HTR-8/SVneo (cell line): Measurements from ENCODE around the gene ACAP3.
A peak's percentile ranks its signal among the peaks of the same experiment; 100 is the strongest.

Experiments used
- DNase-seq: peaks from one replicate; pipeline ENCODE4 v3.0.0; 2011; ENCODE audit warnings: low spot score, mixed read lengths; ENCODE audit not compliant: insufficient read length
- FAIRE-seq: peaks from 2 replicates; lab custom pipeline; 2011; peaks lifted over from hg19 to GRCh38; lab: Jason Lieb, UNC

The ACAP3 gene

GRCh38 chr1:1274299-1274930 is 33.3 kb downstream of the ACAP3 start:
- DNase-seq = no peak
- FAIRE-seq = peak; percentile 55

- DNase-seq (peak; percentile 92), FAIRE-seq (peak; percentile 84)
Measured at GRCh38 chr1:1273512-1274298, 34.0 kb downstream of the ACAP3 start, which contains the start of gene UBE2J2. Gene UBE2J2 (minus strand): TSS chr1:1273854. CDS start chr1:1267992, 5,862 bp downstream.

GRCh38 chr1:1273209-1273511 is 34.6 kb downstream of the ACAP3 start:
- DNase-seq = no peak

GRCh38 chr1:1272341-1273208 is 35.2 kb downstream of the ACAP3 start:
- no peak for DNase-seq
- FAIRE-seq = peak; percentile 52

More at GRCh38 chr1:1273209-1273511, 34.6 kb downstream of the ACAP3 start:
- FAIRE-seq = no peak

- DNase-seq (no peak), FAIRE-seq (no peak)
Measured at GRCh38 chr1:1270813-1271212, 36.9 kb downstream of the ACAP3 start.

GRCh38 chr1:1268284-1268682 is 39.4 kb downstream of the ACAP3 start:
- FAIRE-seq = no peak
- DNase-seq = no peak

GRCh38 chr1:1267488-1268283 is 40.0 kb downstream of the ACAP3 start:
- FAIRE-seq (no peak), DNase-seq (no peak)

GRCh38 chr1:1264868-1265272 is 42.9 kb downstream of the ACAP3 start:
- DNase-seq (peak; percentile 89), FAIRE-seq (peak; percentile 98)

GRCh38 chr1:1264026-1264425 is 43.7 kb downstream of the ACAP3 start:
- FAIRE-seq (no peak), DNase-seq (no peak)

- no peak for FAIRE-seq
- DNase-seq = no peak
Measured at GRCh38 chr1:1262758-1263157, 45.0 kb downstream of the ACAP3 start.

- DNase-seq (no peak), FAIRE-seq (no peak)
Measured at GRCh38 chr1:1262071-1262470, 45.7 kb downstream of the ACAP3 start.

- DNase-seq (no peak), FAIRE-seq (no peak)
Measured at GRCh38 chr1:1260843-1261560, 46.7 kb downstream of the ACAP3 start.

GRCh38 chr1:1259951-1260600 is 47.7 kb downstream of the ACAP3 start:
- FAIRE-seq = no peak
- no peak for DNase-seq

- DNase-seq (no peak), FAIRE-seq (no peak)
Measured at GRCh38 chr1:1259540-1259939, 48.2 kb downstream of the ACAP3 start.

GRCh38 chr1:1259119-1259488 is 48.6 kb downstream of the ACAP3 start:
- DNase-seq (no peak), FAIRE-seq (peak; percentile 98)

- FAIRE-seq = no peak
Measured at GRCh38 chr1:1256956-1257871, 50.5 kb downstream of the ACAP3 start.

GRCh38 chr1:1255611-1256010 is 52.1 kb downstream of the ACAP3 start:
- FAIRE-seq (no peak), DNase-seq (no peak)

More at GRCh38 chr1:1256956-1257871, 50.5 kb downstream of the ACAP3 start:
- DNase-seq = no peak

GRCh38 chr1:1255078-1255477 is 52.7 kb downstream of the ACAP3 start:
- no peak for FAIRE-seq
- no peak for DNase-seq
